Peyer's patch (tissue), 4 donors: Measurements from ENCODE around the gene PYDC1.

Experiments
- POLR2A ChIP-seq, 2 donors: fragments of 450-650 bp; IDR thresholded peaks; one replicate each; pipeline ENCODE4 v1.5.1; 2017; ENCODE audit warnings: antibody characterized with exemption in 2 of 2, mild to moderate bottlenecking in 2 of 2, moderate library complexity in 2 of 2
- TF ChIP-seq, protein P1 (sequence below), 6 experiments: fragments of 450-650 bp in 4 of 6; fragments of 200-600 bp in 2 of 6; sonication (generic) in 1 of 6; IDR thresholded peaks; one replicate each; pipeline ENCODE4 v1.5.1; 2017 to 2019; ENCODE audit warnings: antibody characterized with exemption in 6 of 6, mild to moderate bottlenecking in 3 of 6, moderate library complexity in 1 of 6

GRCh38 chr16:31179219-31179746, 37.7 kb downstream of the PYDC1 start:
- TF ChIP-seq POLR2A (IDR thresholded peaks at IDR 0.05), result no peak
- TF ChIP-seq, protein P1, sequence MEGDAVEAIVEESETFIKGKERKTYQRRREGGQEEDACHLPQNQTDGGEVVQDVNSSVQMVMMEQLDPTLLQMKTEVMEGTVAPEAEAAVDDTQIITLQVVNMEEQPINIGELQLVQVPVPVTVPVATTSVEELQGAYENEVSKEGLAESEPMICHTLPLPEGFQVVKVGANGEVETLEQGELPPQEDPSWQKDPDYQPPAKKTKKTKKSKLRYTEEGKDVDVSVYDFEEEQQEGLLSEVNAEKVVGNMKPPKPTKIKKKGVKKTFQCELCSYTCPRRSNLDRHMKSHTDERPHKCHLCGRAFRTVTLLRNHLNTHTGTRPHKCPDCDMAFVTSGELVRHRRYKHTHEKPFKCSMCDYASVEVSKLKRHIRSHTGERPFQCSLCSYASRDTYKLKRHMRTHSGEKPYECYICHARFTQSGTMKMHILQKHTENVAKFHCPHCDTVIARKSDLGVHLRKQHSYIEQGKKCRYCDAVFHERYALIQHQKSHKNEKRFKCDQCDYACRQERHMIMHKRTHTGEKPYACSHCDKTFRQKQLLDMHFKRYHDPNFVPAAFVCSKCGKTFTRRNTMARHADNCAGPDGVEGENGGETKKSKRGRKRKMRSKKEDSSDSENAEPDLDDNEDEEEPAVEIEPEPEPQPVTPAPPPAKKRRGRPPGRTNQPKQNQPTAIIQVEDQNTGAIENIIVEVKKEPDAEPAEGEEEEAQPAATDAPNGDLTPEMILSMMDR (IDR thresholded peaks at IDR 0.05), result no peak
